ENCODE measurements around the gene TUBB1.

- no peak for TF ChIP-seq CTCF (IDR thresholded peaks at IDR 0.05)
- TF ChIP-seq POLR2A (IDR thresholded peaks at IDR 0.05): no peak
Observed at GRCh38 chr20:59071216-59071615, 52.0 kb downstream of the TUBB1 start.
